Measurements from ENCODE around the gene WDR36. TPM values are rescaled to one million over a fixed set of nuclear protein-coding genes. Genes with fewer than 3 reads are reported as not detected.

WDR36 gene
- 10 to 100 TPM in 2 of 4 donors, 1 to 10 TPM in 2; 3.6 to 16.2 (median 8.3) TPM for total RNA-seq

DNA sequence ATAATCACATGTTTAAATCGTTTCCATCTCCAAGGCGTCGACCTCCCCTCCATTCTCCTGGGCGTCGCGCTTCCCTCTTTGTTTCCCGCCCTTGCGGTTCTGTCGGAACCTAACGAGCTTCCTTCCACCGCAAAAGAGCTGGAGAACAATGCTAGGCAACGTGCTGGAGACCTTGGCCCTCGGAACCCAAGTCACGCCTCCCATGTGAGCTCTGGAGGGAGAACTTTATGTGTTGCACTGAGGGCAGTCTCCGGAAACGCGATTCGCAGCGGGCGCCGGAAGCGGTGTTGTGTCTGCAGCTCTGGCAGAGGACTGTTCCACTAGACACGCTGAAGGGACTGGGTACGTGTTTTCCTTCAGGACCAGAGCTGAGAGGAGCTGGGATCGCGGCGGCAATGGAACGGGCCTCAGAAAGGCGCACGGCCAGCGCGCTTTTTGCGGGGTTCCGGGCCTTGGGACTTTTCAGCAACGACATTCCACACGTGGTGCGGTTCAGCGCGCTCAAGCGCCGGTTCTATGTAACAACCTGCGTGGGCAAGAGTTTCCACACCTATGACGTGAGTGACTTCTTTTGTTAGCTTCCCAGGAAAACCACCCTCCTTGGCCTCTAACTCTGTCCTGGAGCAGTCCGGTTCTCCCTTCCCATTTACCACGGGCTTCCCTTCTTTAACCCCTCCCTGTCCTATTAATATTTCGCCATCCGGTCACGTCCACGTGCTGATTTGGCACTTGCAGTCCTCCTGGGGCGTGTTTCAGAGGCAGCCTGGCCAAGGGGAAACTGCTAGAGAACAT, at the start of gene WDR36:
Gene WDR36 (plus strand): TSS at position 287 of the 792 bp plus-strand sequence. CDS start 109 bp downstream, at position 396.
- in situ Hi-C loops (cut with MboI; ENCODE audit: low pct_ligation_motif_present in 1 of 4, low pct_unique_long_range_greater_than_20kb in 1 of 4, low sequenced_read_pairs in 3 of 4) (no loop called here), intact Hi-C loops (cut with DNase I; ENCODE audit: low total_unique reads) (no loop called here)
- Histone ChIP-seq H3K27ac (peak within 1 kb of the TSS; percentile 81 to 89 (median 84)), H3K27me3 (no peaks in the 10 kb centered on the region), H3K4me3 (peak within 1 kb of the TSS; percentile 47 to 92 (median 80)), H3K9me3 (no peaks in the 10 kb centered on the region), H3K36me3 (no peaks in the 10 kb centered on the region), H3K4me1 (peaks cover 19 to 25% (median 22%) of the 10 kb centered on the region in 4 donors)
- peak; percentile 90 for DNase-seq
- TF ChIP-seq POLR2A (IDR thresholded peaks at IDR 0.05): no peak
- peak; percentile 44 to 78 (median 58) for TF ChIP-seq POLR2AphosphoS5 (IDR thresholded peaks at IDR 0.05)
- no peak for TF ChIP-seq EP300 (IDR thresholded peaks at IDR 0.05; ENCODE audit: low read depth)
- TF ChIP-seq, protein P1, sequence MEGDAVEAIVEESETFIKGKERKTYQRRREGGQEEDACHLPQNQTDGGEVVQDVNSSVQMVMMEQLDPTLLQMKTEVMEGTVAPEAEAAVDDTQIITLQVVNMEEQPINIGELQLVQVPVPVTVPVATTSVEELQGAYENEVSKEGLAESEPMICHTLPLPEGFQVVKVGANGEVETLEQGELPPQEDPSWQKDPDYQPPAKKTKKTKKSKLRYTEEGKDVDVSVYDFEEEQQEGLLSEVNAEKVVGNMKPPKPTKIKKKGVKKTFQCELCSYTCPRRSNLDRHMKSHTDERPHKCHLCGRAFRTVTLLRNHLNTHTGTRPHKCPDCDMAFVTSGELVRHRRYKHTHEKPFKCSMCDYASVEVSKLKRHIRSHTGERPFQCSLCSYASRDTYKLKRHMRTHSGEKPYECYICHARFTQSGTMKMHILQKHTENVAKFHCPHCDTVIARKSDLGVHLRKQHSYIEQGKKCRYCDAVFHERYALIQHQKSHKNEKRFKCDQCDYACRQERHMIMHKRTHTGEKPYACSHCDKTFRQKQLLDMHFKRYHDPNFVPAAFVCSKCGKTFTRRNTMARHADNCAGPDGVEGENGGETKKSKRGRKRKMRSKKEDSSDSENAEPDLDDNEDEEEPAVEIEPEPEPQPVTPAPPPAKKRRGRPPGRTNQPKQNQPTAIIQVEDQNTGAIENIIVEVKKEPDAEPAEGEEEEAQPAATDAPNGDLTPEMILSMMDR (IDR thresholded peaks at IDR 0.05): no peak
- WGBS, 2 donors (ENCODE audit: low coverage in 1 of 2): 1% methylated on average over 14 to 50 of the region's 50 CpGs

DNA sequence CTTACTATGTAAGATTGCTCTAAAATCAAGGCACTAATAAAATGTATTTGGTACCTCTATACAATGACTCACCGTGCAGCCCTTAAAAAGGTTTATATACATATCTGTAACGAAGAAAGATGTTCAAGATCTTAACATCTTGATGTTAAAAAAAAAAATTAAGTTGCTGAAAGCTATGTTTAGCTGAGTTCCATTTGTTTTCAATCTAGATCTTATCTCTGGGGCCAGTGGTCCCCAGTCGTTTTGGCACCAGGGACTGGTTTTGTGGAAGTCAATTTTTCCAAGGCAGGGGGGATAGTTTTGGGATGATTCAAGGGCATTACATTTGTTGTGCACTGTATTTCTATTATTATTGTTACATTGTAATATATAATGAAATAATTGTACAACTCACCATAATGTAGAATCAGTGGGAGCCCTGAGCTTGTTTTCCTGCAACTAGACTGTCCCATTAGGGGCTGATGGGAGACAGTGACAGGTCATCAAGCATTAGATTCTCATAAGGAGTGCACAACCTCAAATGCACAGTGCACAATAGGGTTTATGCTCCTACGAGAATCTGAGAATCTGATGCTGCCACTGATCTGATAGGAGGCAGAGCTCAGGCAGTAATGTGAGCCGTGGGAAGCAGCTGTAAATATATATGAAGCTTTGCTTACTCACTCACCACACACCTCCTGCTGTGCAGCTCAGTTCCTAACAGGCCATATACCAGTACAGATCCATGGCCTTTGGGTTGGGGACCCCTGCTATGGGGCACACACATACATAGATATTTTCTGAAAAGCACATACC, 48.2 kb upstream of the WDR36 start:
- H3K4me1 ChIP-seq: no peaks in the 10 kb centered on the region
- no peak for TF ChIP-seq POLR2A (IDR thresholded peaks at IDR 0.05)
- no peak for TF ChIP-seq POLR2AphosphoS5 (IDR thresholded peaks at IDR 0.05)
- no peak for DNase-seq
- no peak overlapping the region for H3K4me3 ChIP-seq
- H3K27ac ChIP-seq: no peak overlapping the region
- H3K27me3 ChIP-seq: no peaks in the 10 kb centered on the region
- no peaks in the 10 kb centered on the region for H3K9me3 ChIP-seq
- in situ Hi-C loops (cut with MboI; ENCODE audit: low pct_ligation_motif_present in 1 of 4, low pct_unique_long_range_greater_than_20kb in 1 of 4, low sequenced_read_pairs in 3 of 4) (no loop called here), intact Hi-C loops (cut with DNase I; ENCODE audit: low total_unique reads) (no loop called here)
- H3K36me3 ChIP-seq: no peaks in the 10 kb centered on the region
- 24 to 38% methylated on average over 3 to 5 of the region's 5 CpGs for WGBS, 2 donors (ENCODE audit: low coverage in 1 of 2)

DNA sequence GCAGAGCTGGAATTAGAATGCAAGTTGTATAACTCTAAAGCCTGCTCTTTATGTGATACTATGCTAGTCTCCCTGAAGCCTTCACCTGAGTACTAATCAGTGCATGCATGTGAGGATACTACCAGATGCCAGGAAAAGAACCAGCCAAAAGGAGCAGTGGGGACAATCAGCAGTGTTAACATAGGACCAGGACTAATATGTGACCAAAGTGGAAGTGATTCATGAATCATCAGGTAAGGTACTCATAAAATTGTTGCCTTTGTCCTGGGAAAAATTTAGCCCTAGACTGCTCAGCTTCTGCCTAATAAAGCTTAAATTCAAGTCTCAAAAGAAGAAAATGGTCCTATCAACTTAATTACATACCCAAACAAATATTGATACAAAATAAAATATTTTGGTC, 34.1 kb upstream of the WDR36 start:
- no peak overlapping the region for H3K27ac ChIP-seq
- no peaks in the 10 kb centered on the region for H3K27me3 ChIP-seq
- intact Hi-C loops (cut with DNase I; ENCODE audit: low total_unique reads): no loop called here
- in situ Hi-C loops (cut with MboI; ENCODE audit: low pct_ligation_motif_present in 1 of 4, low pct_unique_long_range_greater_than_20kb in 1 of 4, low sequenced_read_pairs in 3 of 4): loop anchor here in 3 of 4 donors (25.0 kb wide), 1 partner anchor 296 kb away; no protein-coding TSS in a partner anchor
- H3K4me1 ChIP-seq: no peaks in the 10 kb centered on the region
- TF ChIP-seq POLR2A (IDR thresholded peaks at IDR 0.05) (no peak), EP300 (IDR thresholded peaks at IDR 0.05; ENCODE audit: low read depth) (no peak), POLR2AphosphoS5 (IDR thresholded peaks at IDR 0.05) (no peak)
- TF ChIP-seq, protein P1 (IDR thresholded peaks at IDR 0.05): no peak
- no peaks in the 10 kb centered on the region for H3K36me3 ChIP-seq
- no peak overlapping the region for H3K4me3 ChIP-seq
- no peaks in the 10 kb centered on the region for H3K9me3 ChIP-seq
- no peak for DNase-seq

DNA sequence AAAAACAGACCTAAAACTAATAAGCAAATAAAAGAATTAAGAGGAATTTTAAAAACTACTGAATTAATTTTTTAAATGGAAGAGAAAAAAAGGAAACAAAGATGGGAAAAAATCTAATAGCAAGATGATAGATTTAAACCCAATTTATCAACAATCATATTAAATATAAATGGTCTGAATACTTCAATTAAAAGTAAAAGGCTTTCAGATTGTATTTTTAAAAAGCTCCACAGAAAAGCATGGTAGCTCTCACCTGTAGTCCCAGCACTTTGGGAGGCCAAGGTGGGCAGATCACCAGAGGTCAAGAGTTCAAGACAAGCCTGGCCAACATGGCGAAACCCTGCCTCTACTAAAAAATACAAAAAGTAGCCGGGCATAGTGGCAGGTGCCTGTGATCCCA, 32.0 kb upstream of the WDR36 start:
- intact Hi-C loops (cut with DNase I; ENCODE audit: low total_unique reads) (no loop called here), in situ Hi-C loops (cut with MboI; ENCODE audit: low pct_ligation_motif_present in 1 of 4, low pct_unique_long_range_greater_than_20kb in 1 of 4, low sequenced_read_pairs in 3 of 4) (loop anchor here in 3 of 4 donors (25.0 kb wide), 1 partner anchor 298 kb away; no protein-coding TSS in a partner anchor)
- Histone ChIP-seq H3K4me3 (no peak overlapping the region), H3K9me3 (no peaks in the 10 kb centered on the region), H3K27me3 (no peaks in the 10 kb centered on the region), H3K36me3 (no peaks in the 10 kb centered on the region), H3K4me1 (no peaks in the 10 kb centered on the region), H3K27ac (no peak overlapping the region)
- no peak for DNase-seq
- WGBS, 2 donors (ENCODE audit: low coverage in 1 of 2): 67 to 95% methylated on average over 1 to 2 of the region's 2 CpGs
- TF ChIP-seq EP300 (IDR thresholded peaks at IDR 0.05; ENCODE audit: low read depth): no peak
- no peak for TF ChIP-seq POLR2A (IDR thresholded peaks at IDR 0.05)
- no peak for TF ChIP-seq POLR2AphosphoS5 (IDR thresholded peaks at IDR 0.05)
- TF ChIP-seq, protein P1 (IDR thresholded peaks at IDR 0.05): no peak
